ENCODE measurements around the gene WDR45B. TPM values are rescaled to one million over a fixed set of nuclear protein-coding genes. Genes with fewer than 3 reads are reported as not detected.

WDR45B gene
- total and polyA plus RNA-seq, 2 donors (not counting 1 experiment from before 2014, with no cell fraction given), result 54.3 to 72.7 TPM

DNA sequence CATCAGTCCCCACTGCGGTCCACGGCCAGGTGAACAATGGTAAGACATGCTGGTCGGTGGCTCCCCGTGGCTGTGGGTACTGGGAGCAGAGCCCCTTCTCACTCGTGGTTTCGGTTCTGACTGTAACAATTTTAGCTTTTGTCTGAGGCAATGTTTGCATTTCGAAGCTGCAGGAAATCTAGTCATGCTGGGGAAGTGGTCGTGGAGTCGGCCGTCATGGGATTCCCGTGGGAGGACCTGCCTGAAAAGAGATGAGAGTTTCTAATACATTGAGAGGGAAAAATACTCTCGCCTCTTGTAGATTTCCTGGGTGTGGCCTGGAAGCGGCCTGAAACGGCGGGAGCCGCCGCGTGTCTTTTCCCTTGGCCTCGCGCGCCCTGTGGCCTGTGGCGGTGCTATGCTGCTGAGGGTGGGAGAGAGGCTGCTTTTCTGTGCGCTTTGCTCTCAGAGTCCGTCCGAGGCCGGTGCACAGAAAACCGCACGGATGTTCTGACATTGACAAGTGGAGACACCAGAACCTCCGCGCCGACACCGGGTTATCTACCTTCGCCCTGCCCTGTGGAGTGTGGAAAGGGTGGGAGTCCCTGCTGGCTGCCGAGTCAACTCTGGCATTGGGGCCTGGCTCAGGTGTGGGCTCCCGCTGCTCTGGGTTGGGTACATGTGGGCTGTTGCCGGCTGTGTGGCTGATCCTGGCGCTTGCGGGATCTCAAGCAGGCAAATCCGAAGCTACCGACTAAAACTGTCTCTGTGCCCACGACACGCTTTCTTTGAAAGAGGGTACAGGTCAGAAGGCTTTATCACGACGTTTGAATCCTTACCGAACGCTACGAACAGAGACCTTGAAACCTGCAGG lies 60.8 kb downstream of the WDR45B start:
- WGBS (ENCODE audit: insufficient coverage), result 68% methylated on average over 43 of the region's 47 CpGs
- Histone ChIP-seq H3K9me3 (ENCODE audit: control extremely low read depth in 1 of 3, control insufficient read depth in 2 of 3, insufficient read depth in 1 of 3, low read length in 2 of 3) (peaks cover 0 to 3% (median 0%) of the 10 kb centered on the region in 3 donors), H3K4me2 (replicated peaks; ENCODE audit: low read depth, low read length, poor library complexity, severe bottlenecking) (peak overlapping the region; percentile 10), H3K79me2 (ENCODE audit: control insufficient read depth, insufficient read depth, low read length) (no peaks in the 10 kb centered on the region), H3K27me3 (replicated peaks in 1 of 4; ENCODE audit: control extremely low read depth in 1 of 4, control insufficient read depth in 3 of 4, insufficient read depth in 4 of 4, low read length in 3 of 4) (no peaks in the 10 kb centered on the region), H3K4me3 (ENCODE audit: control extremely low read depth in 1 of 5, extremely low read depth in 1 of 5, insufficient read depth in 1 of 5, low read depth in 2 of 5, low read length in 4 of 5) (no peak overlapping the region), H3K4me1 (ENCODE audit: control insufficient read depth in 2 of 2, insufficient read depth in 2 of 2, low read length in 2 of 2) (peaks cover 8 to 17% of the 10 kb centered on the region in 2 donors), H3K27ac (ENCODE audit: low read length in 2 of 2) (peak overlapping the region in 1 of 2 donors; percentile 54), H3K36me3 (replicated peaks in 1 of 2; ENCODE audit: control extremely low read depth in 1 of 2, control insufficient read depth in 1 of 2, extremely low read depth in 1 of 2, insufficient read depth in 2 of 2, low read length in 1 of 2) (peaks cover 0 to 32% of the 10 kb centered on the region in 2 experiments), H3K9ac (ENCODE audit: low read length) (no peak overlapping the region), H4K20me1 (ENCODE audit: control insufficient read depth, insufficient read depth, low read length, poor library complexity, severe bottlenecking) (no peaks in the 10 kb centered on the region), H2AFZ (ENCODE audit: insufficient read depth, low read depth, low read length, poor library complexity, severe bottlenecking) (no peak overlapping the region)
- no peaks in the 10 kb centered on the region for H3K27me3 Mint-ChIP-seq
- H3K4me1 Mint-ChIP-seq, result peaks cover 21% of the 10 kb centered on the region
- ChIA-PET CTCF (interaction anchor here (1.1 kb wide), 1 partner anchor 16 kb away, joined by 3 read pairs; no protein-coding TSS in a partner anchor), POLR2A (no interaction called here)
- TF ChIP-seq EZH2 (IDR thresholded peaks at IDR 0.05; ENCODE audit: borderline replicate concordance, insufficient read depth, low read depth, low read length, poor library complexity, severe bottlenecking) (no peak), CTCF (IDR thresholded peaks at IDR 0.05) (no peak)
- peak overlapping the region; percentile 88 for H3K27ac Mint-ChIP-seq
- ATAC-seq (ENCODE audit: low read depth) (peak; percentile 33), DNase-seq (no peak)
- peak overlapping the region; percentile 49 for H3K4me3 Mint-ChIP-seq
- intact Hi-C loops (cut with micrococcal nuclease), result no loop called here
- H3K9me3 Mint-ChIP-seq (ENCODE audit: insufficient read depth), result no peaks in the 10 kb centered on the region
